GM18511 (cell line): ENCODE measurements around the gene RNF10.
"Not testable (repeated sequence)": the region's sequence is repeated elsewhere in the genome, so short reads cannot be mapped to it uniquely, and the experiment has no call there.

Experiments
- ATAC-seq: cut with Tn5 transposase; IDR thresholded peaks from one replicate; pipeline ENCODE4 v1.9.1; 2021; ENCODE audit warnings: mild to moderate bottlenecking, moderate library complexity; ENCODE audit not compliant: unreplicated experiment

The RNF10 gene

GRCh38 chr12:120611534-120611933, 77.4 kb downstream of the RNF10 start:
- ATAC-seq: not testable (repeated sequence)

- ATAC-seq: no peak
These were observed 80.7 kb downstream of the RNF10 start for GRCh38 chr12:120614848-120615247.

DNA sequence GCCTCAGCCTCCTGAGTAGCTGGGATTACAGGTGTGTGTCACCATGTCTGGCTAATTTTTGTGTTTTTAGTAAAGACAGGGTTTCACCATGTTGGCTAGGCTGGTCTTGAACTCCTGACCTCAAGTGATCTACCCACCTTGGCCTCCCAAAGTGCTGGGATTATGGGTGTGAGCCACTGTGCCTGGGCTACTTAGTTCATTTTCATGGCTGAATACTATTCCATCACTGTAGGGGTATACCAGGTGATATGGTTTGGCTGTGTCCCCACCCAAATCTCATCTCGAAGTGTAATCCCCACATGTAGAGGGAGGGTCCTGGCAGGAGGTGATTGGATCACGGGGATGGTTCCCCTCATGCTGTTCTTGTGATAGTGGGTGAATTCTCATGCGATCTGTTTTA, 83.0 kb downstream of the RNF10 start:
- ATAC-seq: not testable (repeated sequence)

DNA sequence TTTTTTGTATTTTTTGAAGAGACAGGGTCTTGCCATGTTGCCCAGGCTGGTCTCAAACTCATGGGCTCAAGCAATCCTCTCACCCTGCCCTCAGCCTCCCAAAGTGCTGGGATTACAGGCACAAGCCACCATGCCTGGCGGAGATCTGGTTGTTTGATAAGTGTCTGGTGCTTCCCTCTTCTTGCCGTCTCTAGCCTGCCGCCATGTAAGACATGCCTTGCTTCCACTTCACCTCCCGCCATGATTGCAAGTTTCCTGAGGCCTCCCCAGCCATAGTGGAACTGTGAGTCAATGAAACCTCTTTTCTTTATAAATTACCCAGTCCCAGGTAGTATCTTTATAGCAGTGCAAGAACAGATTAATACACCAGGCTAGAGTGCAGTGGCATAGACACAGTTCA, 83.6 kb downstream of the RNF10 start:
- ATAC-seq: not testable (repeated sequence)

GRCh38 chr12:120618954-120619615, 84.9 kb downstream of the RNF10 start:
- no peak for ATAC-seq

DNA sequence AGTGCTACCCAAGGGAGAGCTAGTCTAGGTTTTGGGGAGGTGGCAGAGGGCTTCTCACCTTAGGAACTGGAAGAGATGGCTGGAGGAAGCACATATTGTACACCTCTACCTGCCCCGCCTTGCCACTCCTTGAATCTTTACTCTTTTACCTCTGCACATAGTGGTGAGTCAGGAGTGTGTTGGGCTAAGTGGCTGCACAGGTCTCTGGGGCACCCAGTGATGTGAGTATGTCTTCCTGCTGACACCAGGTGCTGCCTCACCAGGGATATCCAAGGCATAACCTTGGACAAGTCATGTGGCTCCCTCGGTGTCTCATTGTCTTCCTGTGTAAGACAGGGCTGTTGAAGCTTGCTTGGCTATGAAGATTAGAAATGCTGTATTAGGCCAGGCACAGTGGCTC, 86.5 kb downstream of the RNF10 start:
- no peak for ATAC-seq

DNA sequence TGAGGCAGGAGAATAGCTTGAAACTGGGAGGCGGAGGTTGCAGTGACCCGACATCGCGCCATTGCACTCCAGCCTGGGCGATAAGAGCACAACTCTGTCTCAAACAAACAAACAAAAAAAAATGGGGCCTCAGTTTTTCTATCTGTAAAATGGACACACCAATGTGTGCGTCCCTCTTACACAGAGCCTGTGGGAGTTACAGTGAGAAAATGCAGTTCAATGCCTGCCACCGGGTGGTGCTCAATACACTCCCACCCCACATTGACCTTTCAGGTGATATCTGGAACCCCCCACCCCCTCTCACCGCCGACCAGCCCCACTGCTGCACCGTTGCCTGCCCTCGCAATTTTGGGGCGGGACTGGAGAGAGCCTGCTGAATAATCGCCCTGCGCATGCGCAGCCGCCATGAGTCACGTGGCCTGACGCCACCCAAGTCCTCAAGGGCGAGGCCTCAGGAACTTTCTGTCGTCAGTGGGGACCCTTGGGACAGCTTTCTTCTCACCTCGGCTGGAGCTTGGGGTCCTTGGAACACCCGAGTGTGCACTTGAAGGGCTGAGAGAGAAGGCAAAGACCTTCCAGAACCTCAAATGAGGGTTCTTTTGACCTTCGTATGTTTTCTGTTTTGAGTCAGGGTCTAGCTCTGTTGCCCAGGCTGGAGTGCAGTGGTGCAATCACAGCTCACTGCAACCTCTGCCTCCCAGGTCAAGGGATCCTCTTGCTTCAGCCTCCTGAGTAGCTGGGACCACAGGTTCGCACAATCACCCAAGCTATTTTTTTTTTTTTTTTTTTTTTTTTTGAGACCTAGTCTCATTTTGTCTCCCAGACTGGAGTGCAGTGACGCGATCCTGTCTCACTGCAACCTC, 91.6 kb downstream of the RNF10 start:
- ATAC-seq: no peak
